HCT116 (cell line): ENCODE measurements around the gene CLEC11A. TPM values are rescaled to one million over a fixed set of nuclear protein-coding genes. Genes with fewer than 3 reads are reported as not detected.

Source experiments
- ATAC-seq: fragments of 200-7000 bp; cut with Tn5 transposase; 2 replicates; pipeline ENCODE4 v1.9.1; 2020; ENCODE audit warnings: mild to moderate bottlenecking, moderate library complexity
- BruUV-seq: library from RNA; stranded (reverse); fragments of 400-500 nt; replicated peaks from 2 replicates; lab custom pipeline; 2021; lab: Mats Ljungman, UMichigan
- CTCF ChIA-PET: fragments of 300-600 bp; sonication (Branson Sonifier 250); formaldehyde crosslinking; loops from one replicate; lab custom pipeline; 2021; ENCODE audit warnings: antibody characterized with exemption; lab: Charles Lee
- POLR2A ChIA-PET: fragments of 300-600, 350-600 bp; sonication (Branson Sonifier 250); formaldehyde crosslinking; loops from one replicate; lab custom pipeline; 2021; ENCODE audit warnings: antibody characterized with exemption; lab: Charles Lee
- RAD21 ChIA-PET, 2 experiments: fragments of 300-600 bp; sonication (Branson Sonifier 250); formaldehyde crosslinking; loops; one replicate each; lab custom pipeline; 2023; ENCODE audit warnings: low total read pairs in 2 of 2; ENCODE audit not compliant: uncharacterized antibody in 2 of 2, unreplicated experiment in 2 of 2, low non-redundant PET in 1 of 2; lab: Charles Lee
- DNase-seq: peaks from one replicate; pipeline ENCODE4 v3.0.0-alpha.2; 2010; ENCODE audit warnings: low read depth, low spot score
- H2AFZ ChIP-seq: fragments of 200-600 bp; shearing (Covaris generic), sonication (generic); 2 replicates; pipeline ENCODE4 v1.6.1; 2017; ENCODE audit warnings: low read depth, mixed run types, mixed read lengths, antibody characterized with exemption, low read length; ENCODE audit not compliant: poor library complexity, severe bottlenecking
- H3K27ac ChIP-seq: 2 replicates; pipeline ENCODE4 v1.5.1; 2012; ENCODE audit warnings: low read depth, low read length
- H3K27me3 ChIP-seq: fragments of 200-600 bp; sonication (generic); 2 replicates; pipeline ENCODE4 v1.6.1; 2016; ENCODE audit warnings: mixed run types, low read length, mixed read lengths; ENCODE audit not compliant: insufficient read depth
- H3K36me3 ChIP-seq, 2 experiments: fragments of 200-500 bp in 1 of 2; fragments of 200-600 bp in 1 of 2; sonication (Bioruptor generic) in 1 of 2; sonication (generic) in 1 of 2; 2 replicates each; pipeline versions ENCODE4 v1.5.1 to v1.6.1; 2014 to 2016; ENCODE audit warnings: low read length in 2 of 2, inconsistent platforms in 1 of 2, mixed read lengths in 1 of 2, mixed run types in 1 of 2; ENCODE audit not compliant: insufficient read depth in 2 of 2, control insufficient read depth in 1 of 2
- H3K4me1 ChIP-seq, 2 experiments: fragments of 200-600 bp in 1 of 2; sonication (generic) in 1 of 2; 2 replicates each; pipeline versions ENCODE4 v1.5.1 to v1.6.1; 2012 to 2017; ENCODE audit warnings: low read length in 2 of 2, inconsistent platforms in 1 of 2, mild to moderate bottlenecking in 1 of 2, mixed read lengths in 1 of 2, mixed run types in 1 of 2, moderate library complexity in 1 of 2; ENCODE audit not compliant: insufficient read depth in 2 of 2, control insufficient read depth in 1 of 2
- H3K4me2 ChIP-seq: fragments of 200-600 bp; sonication (generic); 2 replicates; pipeline ENCODE4 v1.6.1; 2017; ENCODE audit warnings: mixed run types, low read length, mixed read lengths
- H3K4me3 ChIP-seq, 2 experiments: fragments of 200-600 bp in 1 of 2; sonication (generic) in 1 of 2; replicated peaks in 1 of 2; 2 replicates each; pipeline ENCODE4 v1.5.1; 2011 to 2016; ENCODE audit warnings: low read length in 2 of 2, control low read depth in 1 of 2, low read depth in 1 of 2, mild to moderate bottlenecking in 1 of 2, mixed read lengths in 1 of 2, mixed run types in 1 of 2
- H3K79me2 ChIP-seq: fragments of 200-600 bp; sonication (generic); 2 replicates; pipeline ENCODE4 v1.6.1; 2017; ENCODE audit warnings: mild to moderate bottlenecking, mixed run types, low read length, moderate library complexity, mixed read lengths; ENCODE audit not compliant: insufficient read depth
- H3K9ac ChIP-seq: fragments of 200-600 bp; sonication (generic); 2 replicates; pipeline ENCODE4 v1.6.1; 2016; ENCODE audit warnings: low read length, mixed read lengths
- H3K9me2 ChIP-seq: fragments of 200-600 bp; sonication (generic), shearing (Covaris generic); 2 replicates; pipeline ENCODE4 v1.6.1; 2017; ENCODE audit warnings: mixed run types, mild to moderate bottlenecking, moderate library complexity; ENCODE audit not compliant: insufficient read depth
- H3K9me3 ChIP-seq, 2 experiments: fragments of 200-500 bp in 1 of 2; fragments of 200-600 bp in 1 of 2; sonication (Bioruptor generic) in 1 of 2; sonication (generic) in 1 of 2; 2 replicates each; pipeline ENCODE4 v1.6.1; 2014 to 2017; ENCODE audit warnings: low read length in 2 of 2, mixed read lengths in 2 of 2, inconsistent platforms in 1 of 2, low read depth in 1 of 2, mild to moderate bottlenecking in 1 of 2, mixed run types in 1 of 2, moderate library complexity in 1 of 2; ENCODE audit not compliant: control insufficient read depth in 1 of 2, insufficient read depth in 1 of 2
- H4K20me1 ChIP-seq: fragments of 200-600 bp; sonication (generic), shearing (Covaris generic); 2 replicates; pipeline ENCODE4 v1.6.1; 2017; ENCODE audit warnings: mixed run types, mild to moderate bottlenecking, moderate library complexity; ENCODE audit not compliant: insufficient read depth
- CBX3 ChIP-seq: IDR thresholded peaks from 2 replicates; pipeline ENCODE4 v1.6.1; 2012; ENCODE audit warnings: low read depth
- CEBPB ChIP-seq: IDR thresholded peaks from 2 replicates; pipeline ENCODE4 v1.6.1; 2012; ENCODE audit warnings: low read depth
- CTCF ChIP-seq, 3 experiments: fragments of 200-600 bp in 1 of 3; sonication (generic) in 1 of 3; IDR thresholded peaks in 2 of 3; conservative IDR thresholded peaks in 1 of 3; 2 replicates each; pipeline ENCODE4 v1.5.1; 2012 to 2017; ENCODE audit warnings: low read depth in 2 of 3, low read length in 2 of 3, antibody characterized with exemption in 1 of 3, borderline replicate concordance in 1 of 3, control low read depth in 1 of 3, mild to moderate bottlenecking in 1 of 3, mixed read lengths in 1 of 3, mixed run types in 1 of 3, moderate library complexity in 1 of 3; ENCODE audit not compliant: insufficient read depth in 1 of 3
- ELF1 ChIP-seq: IDR thresholded peaks from 2 replicates; pipeline ENCODE4 v1.6.1; 2012; ENCODE audit warnings: low read depth, borderline replicate concordance
- POLR2A ChIP-seq: IDR thresholded peaks from 2 replicates; pipeline ENCODE4 v1.7.0; 2011; ENCODE audit warnings: borderline replicate concordance; ENCODE audit not compliant: insufficient read depth, insufficient read length; ENCODE audit errors: extremely low read depth
- POLR2AphosphoS5 ChIP-seq: IDR thresholded peaks from 2 replicates; pipeline ENCODE4 v1.6.1; 2011; ENCODE audit warnings: mild to moderate bottlenecking, low read depth, low read length, moderate library complexity
- RAD21 ChIP-seq: IDR thresholded peaks from 2 replicates; pipeline ENCODE4 v1.6.1; 2012; ENCODE audit warnings: low read depth, mild to moderate bottlenecking
- SIN3A ChIP-seq: IDR thresholded peaks from 2 replicates; pipeline ENCODE4 v1.6.1; 2012; ENCODE audit warnings: low read depth
- SP1 ChIP-seq: IDR thresholded peaks from 2 replicates; pipeline ENCODE4 v1.6.1; 2012; ENCODE audit warnings: low read depth
- YY1 ChIP-seq: IDR thresholded peaks from 2 replicates; pipeline ENCODE4 v1.6.1; 2011; ENCODE audit warnings: low read length, low read depth, moderate library complexity, mild to moderate bottlenecking; ENCODE audit not compliant: insufficient replicate concordance; ENCODE audit errors: extremely low read depth
- ZFX ChIP-seq: fragments of 450-650 bp; IDR thresholded peaks from 2 replicates; pipeline ENCODE4 v1.6.1; 2017
- intact Hi-C: fragments of 100-400 bp; cut with micrococcal nuclease; formaldehyde crosslinking; loops from 2 replicates; pipeline ENCODE4 v1.10.0; 2022
- total RNA-seq: library from RNA; stranded (reverse); gene quantifications from one replicate; pipeline ENCODE4 v1.2.1, GENCODE V29; 2021; ENCODE audit not compliant: unreplicated experiment
- TF ChIP-seq, protein P1 (sequence below): IDR thresholded peaks from 2 replicates; pipeline ENCODE4 v1.6.1; 2011; ENCODE audit warnings: mild to moderate bottlenecking, low read length, moderate library complexity; ENCODE audit not compliant: insufficient replicate concordance; ENCODE audit errors: extremely low read depth

Gene CLEC11A
- total RNA-seq, 1 experiment from 2014 or later = 7.1 TPM

DNA sequence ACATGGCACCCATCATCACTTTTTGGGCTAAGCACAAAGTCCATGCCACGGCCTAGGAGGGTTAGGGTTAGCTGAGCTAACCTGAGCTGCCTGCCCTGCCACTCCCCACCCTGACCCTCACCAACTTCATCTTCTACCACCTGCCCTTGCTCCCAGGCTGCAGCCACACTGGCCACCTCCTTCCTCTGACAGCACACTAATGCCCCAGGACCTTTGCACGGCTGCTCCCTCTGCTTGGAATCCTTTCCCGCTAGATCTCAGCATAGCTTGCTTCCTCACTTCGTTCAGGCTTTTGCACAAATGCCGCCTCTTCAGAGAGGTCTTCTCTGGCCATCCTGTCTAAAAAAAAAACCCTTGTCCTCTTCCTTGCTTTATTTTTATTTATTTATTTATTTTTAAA, 16.8 kb upstream of the CLEC11A start:
- Histone ChIP-seq H3K79me2 (no peaks in the 10 kb centered on the region), H3K27ac (no peak overlapping the region), H3K4me3 (no peak overlapping the region), H3K4me2 (no peak overlapping the region), H3K36me3 (no peaks in the 10 kb centered on the region), H3K9me2 (no peaks in the 10 kb centered on the region), H3K4me1 (peaks cover 0 to 2% of the 10 kb centered on the region in 2 experiments; a peak in 2 of 4 replicates), H2AFZ (no peak overlapping the region), H3K9me3 (no peaks in the 10 kb centered on the region), H3K27me3 (no peaks in the 10 kb centered on the region; the same call in 1 of the 2 replicates), H4K20me1 (no peaks in the 10 kb centered on the region), H3K9ac (no peak overlapping the region)
- DNase-seq (no peak), ATAC-seq (no peak)
- ChIA-PET POLR2A (no interaction called here), CTCF (interaction anchor here (1.1 to 5.0 kb wide), 4 partner anchors 11 to 77 kb away, joined by 3 to 45 read pairs (median 10); no protein-coding TSS in a partner anchor), RAD21 (no interaction called here)
- no TSS peak for BruUV-seq
- intact Hi-C loops = loop anchor here (5.0 to 10.0 kb wide), 2 partner anchors 169 to 342 kb away; partner anchors contain the start of gene NAPSA
- TF ChIP-seq SP1 (no peak), CBX3 (no peak), SIN3A (no peak), ELF1 (no peak), ZFX (no peak), YY1 (no peak), POLR2A (no peak), CTCF (IDR thresholded peaks at IDR 0.05 in 2 of 3, conservative IDR thresholded peaks at IDR 0.05 in 1 of 3; ENCODE audit: borderline replicate concordance in 1 of 3, insufficient read depth in 1 of 3, low read depth in 2 of 3, low read length in 2 of 3) (no peak), CEBPB (no peak), POLR2AphosphoS5 (no peak), RAD21 (no peak)
- TF ChIP-seq, protein P1, sequence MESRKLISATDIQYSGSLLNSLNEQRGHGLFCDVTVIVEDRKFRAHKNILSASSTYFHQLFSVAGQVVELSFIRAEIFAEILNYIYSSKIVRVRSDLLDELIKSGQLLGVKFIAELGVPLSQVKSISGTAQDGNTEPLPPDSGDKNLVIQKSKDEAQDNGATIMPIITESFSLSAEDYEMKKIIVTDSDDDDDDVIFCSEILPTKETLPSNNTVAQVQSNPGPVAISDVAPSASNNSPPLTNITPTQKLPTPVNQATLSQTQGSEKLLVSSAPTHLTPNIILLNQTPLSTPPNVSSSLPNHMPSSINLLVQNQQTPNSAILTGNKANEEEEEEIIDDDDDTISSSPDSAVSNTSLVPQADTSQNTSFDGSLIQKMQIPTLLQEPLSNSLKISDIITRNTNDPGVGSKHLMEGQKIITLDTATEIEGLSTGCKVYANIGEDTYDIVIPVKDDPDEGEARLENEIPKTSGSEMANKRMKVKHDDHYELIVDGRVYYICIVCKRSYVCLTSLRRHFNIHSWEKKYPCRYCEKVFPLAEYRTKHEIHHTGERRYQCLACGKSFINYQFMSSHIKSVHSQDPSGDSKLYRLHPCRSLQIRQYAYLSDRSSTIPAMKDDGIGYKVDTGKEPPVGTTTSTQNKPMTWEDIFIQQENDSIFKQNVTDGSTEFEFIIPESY = no peak
- TF ChIP-seq, all 23 proteins: peak for 0
